ENCODE measurements around the gene ABHD8.

DNA sequence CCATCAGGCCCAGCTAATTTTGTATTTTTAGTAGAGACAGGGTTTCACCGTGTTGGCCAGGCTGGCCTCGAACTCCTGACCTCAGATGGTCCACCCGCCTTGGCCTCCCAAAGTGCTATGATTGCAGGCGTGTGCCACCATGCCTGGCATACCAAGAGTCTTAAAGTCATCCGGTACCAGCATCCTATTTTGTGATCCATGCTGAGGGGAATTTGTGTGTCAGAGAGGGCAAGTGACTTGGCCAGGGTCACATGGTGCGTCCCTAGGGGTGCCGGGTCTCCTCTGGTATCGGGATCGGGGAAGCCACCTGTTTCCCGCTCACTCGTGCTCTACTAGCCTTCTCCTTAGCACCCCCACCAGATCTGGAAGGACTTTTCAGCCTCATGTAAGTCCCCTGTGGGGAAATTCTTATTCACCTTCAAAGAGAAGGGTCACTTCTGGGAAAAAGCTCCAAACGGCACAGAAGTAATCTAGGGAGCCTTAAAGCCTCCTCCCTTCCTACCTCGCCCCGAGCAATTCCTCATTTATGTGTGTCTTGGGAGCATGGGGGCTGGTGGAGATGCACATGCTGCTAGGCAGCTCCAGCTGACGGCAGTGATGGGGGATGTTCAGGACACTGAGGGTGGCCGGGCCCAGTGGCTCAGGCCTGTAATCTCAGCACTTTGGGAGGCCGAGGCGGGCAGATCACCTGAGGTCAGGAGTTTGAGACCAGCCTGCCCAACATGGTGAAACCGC is 27.6 kb downstream of the ABHD8 start:
- TF ChIP-seq, protein P1, sequence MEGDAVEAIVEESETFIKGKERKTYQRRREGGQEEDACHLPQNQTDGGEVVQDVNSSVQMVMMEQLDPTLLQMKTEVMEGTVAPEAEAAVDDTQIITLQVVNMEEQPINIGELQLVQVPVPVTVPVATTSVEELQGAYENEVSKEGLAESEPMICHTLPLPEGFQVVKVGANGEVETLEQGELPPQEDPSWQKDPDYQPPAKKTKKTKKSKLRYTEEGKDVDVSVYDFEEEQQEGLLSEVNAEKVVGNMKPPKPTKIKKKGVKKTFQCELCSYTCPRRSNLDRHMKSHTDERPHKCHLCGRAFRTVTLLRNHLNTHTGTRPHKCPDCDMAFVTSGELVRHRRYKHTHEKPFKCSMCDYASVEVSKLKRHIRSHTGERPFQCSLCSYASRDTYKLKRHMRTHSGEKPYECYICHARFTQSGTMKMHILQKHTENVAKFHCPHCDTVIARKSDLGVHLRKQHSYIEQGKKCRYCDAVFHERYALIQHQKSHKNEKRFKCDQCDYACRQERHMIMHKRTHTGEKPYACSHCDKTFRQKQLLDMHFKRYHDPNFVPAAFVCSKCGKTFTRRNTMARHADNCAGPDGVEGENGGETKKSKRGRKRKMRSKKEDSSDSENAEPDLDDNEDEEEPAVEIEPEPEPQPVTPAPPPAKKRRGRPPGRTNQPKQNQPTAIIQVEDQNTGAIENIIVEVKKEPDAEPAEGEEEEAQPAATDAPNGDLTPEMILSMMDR (IDR thresholded peaks at IDR 0.05; ENCODE audit: low read depth, low read length): no peak
- TF ChIP-seq POLR2A (IDR thresholded peaks at IDR 0.05; ENCODE audit: extremely low read depth, insufficient read length) (no peak), MYC (IDR thresholded peaks at IDR 0.05; ENCODE audit: low read depth, low read length) (no peak)

All from NB4 (cell line).